ENCODE results near the gene PDLIM1.

PDLIM1 gene

GRCh38 chr10:95282107-95282506 is 8.7 kb downstream of the PDLIM1 start:
- Histone ChIP-seq H3K4me3 (replicated peaks; ENCODE audit: insufficient read depth, low read length) (no peak overlapping the region), H3K27me3 (ENCODE audit: insufficient read depth, poor library complexity, severe bottlenecking) (no peaks in the 10 kb centered on the region), H3K27ac (replicated peaks) (no peak overlapping the region)
- DNase-seq (ENCODE audit: low read depth in 1 of 2, low spot score in 1 of 2): no peak
- no peak for TF ChIP-seq CTCF (IDR thresholded peaks at IDR 0.05; ENCODE audit: insufficient read depth, low read length)
- TF ChIP-seq GABPA (IDR thresholded peaks at IDR 0.05; ENCODE audit: low read depth): no peak
- TF ChIP-seq SPI1 (IDR thresholded peaks at IDR 0.05; ENCODE audit: borderline replicate concordance, low read depth): no peak
- TF ChIP-seq REST (IDR thresholded peaks at IDR 0.05; ENCODE audit: insufficient replicate concordance, low read depth): no peak
- TF ChIP-seq POLR2AphosphoS5 (IDR thresholded peaks at IDR 0.05; ENCODE audit: low read depth): no peak

GRCh38 chr10:95281206-95281605 is 9.6 kb downstream of the PDLIM1 start:
- H3K4me3 ChIP-seq (replicated peaks; ENCODE audit: insufficient read depth, low read length): no peak overlapping the region
- H3K27ac ChIP-seq (replicated peaks): no peak overlapping the region
- no peak for DNase-seq (ENCODE audit: low read depth in 1 of 2, low spot score in 1 of 2)
- TF ChIP-seq SPI1 (IDR thresholded peaks at IDR 0.05; ENCODE audit: borderline replicate concordance, low read depth): no peak
- no peak for TF ChIP-seq GABPA (IDR thresholded peaks at IDR 0.05; ENCODE audit: low read depth)
- no peak for TF ChIP-seq CTCF (IDR thresholded peaks at IDR 0.05; ENCODE audit: insufficient read depth, low read length)
- no peak for TF ChIP-seq REST (IDR thresholded peaks at IDR 0.05; ENCODE audit: insufficient replicate concordance, low read depth)
- TF ChIP-seq POLR2AphosphoS5 (IDR thresholded peaks at IDR 0.05; ENCODE audit: low read depth): no peak
- no peaks in the 10 kb centered on the region for H3K27me3 ChIP-seq (ENCODE audit: insufficient read depth, poor library complexity, severe bottlenecking)

GRCh38 chr10:95280637-95281036 is 10.2 kb downstream of the PDLIM1 start:
- Histone ChIP-seq H3K27me3 (ENCODE audit: insufficient read depth, poor library complexity, severe bottlenecking) (no peaks in the 10 kb centered on the region), H3K27ac (replicated peaks) (no peak overlapping the region), H3K4me3 (replicated peaks; ENCODE audit: insufficient read depth, low read length) (no peak overlapping the region)
- DNase-seq (ENCODE audit: low read depth in 1 of 2, low spot score in 1 of 2): no peak
- TF ChIP-seq REST (IDR thresholded peaks at IDR 0.05; ENCODE audit: insufficient replicate concordance, low read depth): no peak
- no peak for TF ChIP-seq POLR2AphosphoS5 (IDR thresholded peaks at IDR 0.05; ENCODE audit: low read depth)
- TF ChIP-seq GABPA (IDR thresholded peaks at IDR 0.05; ENCODE audit: low read depth): no peak
- no peak for TF ChIP-seq SPI1 (IDR thresholded peaks at IDR 0.05; ENCODE audit: borderline replicate concordance, low read depth)
- TF ChIP-seq CTCF (IDR thresholded peaks at IDR 0.05; ENCODE audit: insufficient read depth, low read length): no peak

All from HL-60 (cell line).